Measurements from ENCODE around the gene EIF4EBP3.

The EIF4EBP3 gene

DNA sequence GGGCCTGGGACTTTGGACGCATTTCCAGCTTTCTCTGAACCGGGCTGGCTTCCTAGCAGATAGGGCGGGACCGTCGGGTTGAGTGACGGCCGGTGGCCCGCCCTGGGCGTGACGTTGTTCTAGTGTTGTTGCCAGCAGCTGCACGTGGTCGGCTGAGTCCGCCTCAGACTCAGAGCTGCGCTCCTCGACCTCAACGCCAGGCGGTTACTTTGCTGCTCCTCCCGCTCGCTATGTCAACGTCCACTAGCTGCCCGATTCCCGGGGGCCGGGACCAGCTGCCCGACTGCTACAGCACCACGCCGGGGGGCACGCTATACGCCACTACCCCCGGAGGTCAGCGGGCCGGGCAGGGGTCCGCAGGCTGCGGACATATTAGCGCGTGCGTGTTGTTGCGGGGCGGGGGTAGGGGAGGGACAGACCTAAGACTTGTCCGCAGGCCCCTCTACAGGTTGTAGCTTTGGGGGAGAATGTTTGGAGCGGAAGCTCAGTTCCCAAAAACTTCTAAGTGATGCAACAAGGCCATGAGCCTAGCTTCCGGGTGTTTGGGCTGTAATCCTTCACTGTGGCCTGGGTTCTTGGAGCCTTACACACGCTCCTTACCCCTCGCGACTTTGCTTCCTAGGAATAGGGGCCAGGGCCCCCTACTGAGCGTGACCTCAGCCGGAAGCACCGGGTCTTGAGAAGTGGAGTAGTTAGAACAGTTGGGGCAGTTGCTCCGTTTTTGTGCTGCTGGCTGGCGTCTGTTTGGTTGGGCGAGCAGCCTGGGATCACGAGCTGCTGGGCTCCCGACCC, at the start of gene EIF4EBP3:
EIF4EBP3 (plus strand) TSS at position 155 of the 792 bp plus-strand sequence; CDS start at position 231, 76 bp downstream.
- peak; percentile 71 for DNase-seq

DNA sequence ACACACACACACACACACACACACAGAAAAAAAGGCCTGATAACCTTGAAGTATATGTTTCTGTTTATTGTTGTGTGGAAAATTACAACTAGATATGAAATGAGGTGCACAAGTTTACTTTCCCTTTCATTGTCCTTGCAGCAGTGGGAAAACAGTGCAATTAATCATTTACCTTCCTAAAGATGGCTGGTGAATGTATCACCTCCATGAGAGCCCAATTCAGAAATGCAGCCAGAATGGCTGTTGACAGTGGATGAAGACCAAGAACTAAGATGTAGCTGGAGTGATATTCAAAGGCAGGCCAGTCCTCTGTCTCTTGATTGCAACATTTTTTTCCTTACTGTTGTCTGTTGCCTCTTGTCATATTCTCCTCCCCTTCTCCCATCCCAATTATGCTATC, 49.6 kb upstream of the EIF4EBP3 start:
- no peak for DNase-seq

DNA sequence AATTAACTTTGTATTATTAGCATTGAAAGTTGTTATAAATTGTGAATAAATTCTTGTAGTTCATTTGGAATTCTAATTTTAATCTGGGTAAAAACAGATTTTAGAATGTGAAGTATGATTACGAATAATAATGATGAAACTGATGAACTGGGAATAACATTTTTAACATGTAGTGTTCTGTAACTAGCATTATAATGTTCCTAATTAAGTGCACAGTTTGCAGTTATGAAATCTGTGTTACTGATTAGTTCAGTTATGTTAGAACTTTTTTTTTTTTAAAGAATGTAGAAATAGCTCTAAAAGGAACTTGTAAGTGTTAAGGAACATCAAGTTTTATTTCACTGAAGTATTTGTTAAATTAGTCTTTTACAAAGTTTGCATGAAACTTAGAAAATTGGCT, 48.9 kb upstream of the EIF4EBP3 start:
- no peak for DNase-seq

DNA sequence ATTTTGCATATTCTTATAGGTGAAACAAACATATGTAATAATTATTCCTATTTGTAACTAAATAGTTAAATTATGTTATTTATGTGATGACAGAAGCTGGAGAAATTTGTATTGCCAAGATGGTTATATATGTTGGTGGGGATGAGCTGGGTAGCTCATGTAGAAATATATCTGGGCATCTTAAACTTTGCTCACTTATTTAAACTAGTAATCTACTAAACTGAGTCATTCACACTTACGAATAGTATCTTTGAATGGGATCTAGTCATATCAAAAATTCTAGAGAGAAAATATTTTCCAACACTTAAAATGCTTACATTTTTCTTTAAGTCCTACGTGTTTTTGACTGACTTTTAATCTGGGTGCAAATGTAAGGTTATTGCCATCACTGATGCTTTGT, 44.6 kb upstream of the EIF4EBP3 start:
- no peak for DNase-seq

DNA sequence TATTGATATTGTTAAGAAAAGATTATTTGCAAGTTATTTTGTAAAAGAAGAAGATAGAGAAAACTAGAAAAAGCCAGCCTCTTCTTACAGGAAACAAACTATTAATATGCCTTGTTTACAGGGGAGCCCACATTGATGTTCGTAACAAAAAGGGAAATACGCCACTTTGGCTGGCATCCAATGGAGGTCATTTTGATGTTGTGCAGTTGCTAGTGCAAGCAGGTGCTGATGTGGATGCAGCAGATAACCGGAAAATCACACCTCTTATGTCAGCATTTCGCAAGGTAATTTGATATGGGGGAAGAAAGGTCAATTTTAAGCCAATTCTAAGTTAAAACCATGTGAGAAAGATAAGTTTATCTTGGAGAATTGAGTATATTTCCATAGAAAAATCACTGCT, 37.6 kb upstream of the EIF4EBP3 start:
- peak; percentile 34 for DNase-seq

DNA sequence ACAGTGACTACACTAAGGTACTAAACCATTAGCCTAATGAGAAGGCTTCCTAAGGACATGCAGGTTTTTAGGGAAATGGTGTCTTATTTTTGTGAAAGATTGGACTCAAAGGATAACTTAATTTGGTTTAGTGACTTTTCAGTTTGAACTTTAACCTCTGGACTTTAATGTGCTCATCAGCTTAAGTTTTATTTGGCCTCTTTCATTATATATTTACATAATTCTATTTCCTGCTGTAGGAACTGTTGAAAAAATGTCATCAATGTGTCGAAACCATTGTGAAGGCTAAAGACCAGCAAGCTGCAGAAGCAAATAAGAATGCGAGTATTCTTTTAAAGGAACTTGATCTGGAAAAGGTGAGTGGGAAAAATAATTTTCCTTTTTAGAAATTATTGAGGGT, 34.3 kb upstream of the EIF4EBP3 start:
- no peak for DNase-seq

DNA sequence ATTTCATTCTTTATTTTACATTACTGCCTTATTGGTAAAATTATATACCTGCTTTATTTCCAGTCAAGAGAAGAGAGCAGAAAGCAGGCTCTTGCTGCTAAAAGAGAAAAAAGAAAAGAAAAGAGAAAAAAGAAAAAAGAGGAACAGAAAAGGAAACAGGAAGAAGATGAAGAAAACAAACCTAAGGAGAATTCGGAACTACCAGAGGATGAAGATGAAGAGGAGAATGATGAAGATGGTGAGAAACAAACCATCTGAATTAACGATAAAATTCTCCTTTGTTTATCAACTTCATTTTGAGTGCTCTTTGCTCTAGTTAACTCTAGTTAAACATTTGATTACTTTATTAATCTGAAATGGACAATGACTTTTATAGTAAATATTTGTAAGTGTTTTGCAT, 23.5 kb upstream of the EIF4EBP3 start:
- no peak for DNase-seq

DNA sequence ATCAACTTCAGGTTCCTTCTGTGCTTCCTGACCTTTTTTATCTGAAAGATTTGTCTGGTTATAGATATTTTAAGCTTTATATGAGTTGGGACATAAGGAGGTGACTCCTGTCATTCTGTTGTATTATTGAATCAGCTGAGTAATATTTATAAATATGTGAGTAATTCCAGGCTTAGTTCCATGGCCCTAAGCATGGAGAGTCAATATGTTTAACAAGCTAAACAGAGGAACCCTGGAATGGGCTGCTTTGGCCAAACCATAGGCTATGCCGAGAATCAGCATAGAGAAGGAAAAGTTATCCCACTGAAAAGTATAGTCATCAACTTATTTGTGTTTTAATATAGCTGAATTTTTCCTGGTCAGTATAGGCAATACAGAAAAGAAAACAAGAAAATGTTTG, 7.2 kb upstream of the EIF4EBP3 start:
- DNase-seq: no peak

DNA sequence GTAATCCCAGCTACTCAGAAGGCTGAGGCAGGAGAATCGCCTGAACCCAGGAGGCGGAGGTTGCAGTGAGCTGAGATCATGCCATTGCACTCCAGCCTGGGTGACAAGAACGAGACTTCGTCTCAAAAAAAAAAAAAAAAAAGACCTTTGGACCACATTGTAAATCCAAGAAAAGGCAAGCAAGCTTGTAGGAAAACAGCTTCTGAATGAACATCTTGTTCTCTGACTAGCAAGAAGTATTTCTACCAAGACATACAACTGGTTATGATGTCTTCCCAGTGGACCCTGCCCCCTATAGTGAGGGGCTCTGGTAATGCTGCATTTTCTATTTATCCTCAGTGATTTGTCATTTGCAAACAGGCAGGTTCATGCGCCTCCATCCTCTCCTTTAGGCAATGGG, 4.5 kb upstream of the EIF4EBP3 start:
- DNase-seq: no peak

DNA sequence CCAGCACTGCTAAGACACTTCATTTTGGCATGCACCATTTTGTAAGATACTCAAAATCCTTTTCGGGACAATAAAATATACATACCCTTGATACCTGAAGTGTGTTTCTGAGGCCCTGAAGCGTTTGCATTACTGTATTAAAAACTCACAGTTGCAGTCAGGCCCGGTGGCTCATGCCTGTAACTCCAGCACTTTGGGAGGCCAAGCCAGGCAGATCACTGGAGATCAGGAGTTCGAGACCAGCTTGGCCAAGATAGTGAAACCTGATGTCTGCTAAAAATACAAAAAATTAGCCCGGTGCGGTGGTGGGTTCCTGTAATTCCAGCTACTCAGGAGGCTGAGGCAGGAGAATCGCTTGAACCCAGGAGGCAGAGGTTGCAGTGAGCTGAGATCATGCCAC, 2.5 kb upstream of the EIF4EBP3 start:
- DNase-seq: no peak

DNA sequence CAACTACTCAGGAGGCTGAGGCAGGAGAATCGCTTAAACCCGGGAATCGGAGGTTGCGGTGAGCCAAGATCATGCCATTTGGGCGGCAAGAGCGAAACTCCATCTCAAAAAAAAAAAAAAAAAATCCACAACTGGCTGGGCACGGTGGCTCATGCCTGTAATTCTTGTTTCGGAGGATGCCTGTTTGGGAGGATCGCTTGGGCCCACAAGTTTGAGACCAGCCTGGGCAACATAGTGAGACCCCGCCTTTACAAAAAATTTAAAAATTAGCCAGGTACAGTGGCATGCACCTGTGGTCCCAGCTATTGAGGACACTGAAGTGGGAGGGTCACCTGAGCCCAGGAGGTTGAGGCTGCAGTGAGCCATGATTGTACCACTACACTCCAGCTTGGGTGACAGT, 1.9 kb upstream of the EIF4EBP3 start:
- DNase-seq: no peak

DNA sequence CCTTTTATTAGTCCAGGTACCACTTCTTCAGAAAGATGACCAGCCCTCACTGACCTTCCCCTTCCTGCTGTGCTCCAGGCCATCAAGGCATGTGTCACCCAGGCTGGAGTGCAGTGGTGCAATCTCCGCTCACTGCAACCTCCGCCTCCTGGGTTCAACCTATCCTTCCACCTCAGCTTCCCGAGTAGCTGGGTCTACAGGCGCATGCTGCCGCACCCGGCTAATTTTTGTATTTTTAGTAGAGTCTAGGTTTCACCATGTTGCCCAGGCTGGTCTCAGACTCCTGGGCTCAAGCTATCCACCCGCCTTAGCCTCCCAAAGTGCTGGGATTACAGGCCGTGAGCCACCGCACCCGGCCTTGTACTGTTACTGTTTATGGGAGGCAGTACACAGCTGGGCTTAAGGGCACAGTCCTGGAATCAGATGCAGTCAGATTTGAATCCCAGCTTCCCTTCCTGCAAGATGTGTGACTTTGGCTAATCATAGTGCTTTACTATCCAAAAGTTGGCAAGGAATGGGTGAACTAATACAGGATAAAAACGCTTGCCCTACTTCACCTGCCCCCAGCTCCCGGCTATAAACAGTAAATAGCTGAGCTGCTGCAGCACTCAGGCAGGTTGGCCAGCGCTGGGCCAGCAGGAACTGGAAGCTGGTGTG, 483 bp upstream of the EIF4EBP3 start:
- no peak for DNase-seq

DNA sequence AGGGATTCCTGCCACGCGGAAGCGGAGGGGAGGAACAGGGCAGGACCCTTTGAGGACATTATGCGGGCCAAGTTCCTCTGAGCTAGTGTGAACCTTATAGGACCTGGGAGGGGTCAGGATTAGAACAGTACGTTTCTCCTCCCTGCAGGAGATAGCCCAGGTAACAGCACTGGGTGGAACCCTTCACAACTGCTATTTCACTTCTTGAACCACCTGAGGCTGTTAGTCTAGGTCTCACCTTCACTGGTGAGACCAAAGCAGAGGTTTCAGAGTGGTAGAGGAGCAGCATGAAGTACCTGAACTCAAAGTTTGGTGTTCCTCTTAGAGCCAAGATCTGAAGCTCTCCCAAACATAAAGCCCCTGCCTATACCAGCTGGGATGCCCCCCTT, 832 bp downstream of the EIF4EBP3 start:
- no peak for DNase-seq

DNA sequence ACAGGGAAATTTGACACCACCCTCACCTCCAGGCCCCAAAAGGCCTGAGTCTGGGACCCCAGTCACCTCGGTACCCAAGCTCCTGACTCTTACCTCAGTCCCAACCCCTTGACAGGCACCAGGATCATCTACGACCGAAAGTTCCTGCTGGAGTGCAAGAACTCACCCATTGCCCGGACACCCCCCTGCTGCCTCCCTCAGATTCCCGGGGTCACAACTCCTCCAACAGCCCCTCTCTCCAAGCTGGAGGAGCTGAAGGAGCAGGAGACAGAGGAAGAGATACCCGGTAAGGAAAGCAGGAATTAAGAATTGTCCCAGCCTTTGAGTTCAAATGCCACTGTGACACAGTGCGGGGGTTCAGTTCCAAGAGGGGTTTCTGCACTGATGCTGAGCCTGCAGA, 1.3 kb downstream of the EIF4EBP3 start:
- no peak for DNase-seq

DNA sequence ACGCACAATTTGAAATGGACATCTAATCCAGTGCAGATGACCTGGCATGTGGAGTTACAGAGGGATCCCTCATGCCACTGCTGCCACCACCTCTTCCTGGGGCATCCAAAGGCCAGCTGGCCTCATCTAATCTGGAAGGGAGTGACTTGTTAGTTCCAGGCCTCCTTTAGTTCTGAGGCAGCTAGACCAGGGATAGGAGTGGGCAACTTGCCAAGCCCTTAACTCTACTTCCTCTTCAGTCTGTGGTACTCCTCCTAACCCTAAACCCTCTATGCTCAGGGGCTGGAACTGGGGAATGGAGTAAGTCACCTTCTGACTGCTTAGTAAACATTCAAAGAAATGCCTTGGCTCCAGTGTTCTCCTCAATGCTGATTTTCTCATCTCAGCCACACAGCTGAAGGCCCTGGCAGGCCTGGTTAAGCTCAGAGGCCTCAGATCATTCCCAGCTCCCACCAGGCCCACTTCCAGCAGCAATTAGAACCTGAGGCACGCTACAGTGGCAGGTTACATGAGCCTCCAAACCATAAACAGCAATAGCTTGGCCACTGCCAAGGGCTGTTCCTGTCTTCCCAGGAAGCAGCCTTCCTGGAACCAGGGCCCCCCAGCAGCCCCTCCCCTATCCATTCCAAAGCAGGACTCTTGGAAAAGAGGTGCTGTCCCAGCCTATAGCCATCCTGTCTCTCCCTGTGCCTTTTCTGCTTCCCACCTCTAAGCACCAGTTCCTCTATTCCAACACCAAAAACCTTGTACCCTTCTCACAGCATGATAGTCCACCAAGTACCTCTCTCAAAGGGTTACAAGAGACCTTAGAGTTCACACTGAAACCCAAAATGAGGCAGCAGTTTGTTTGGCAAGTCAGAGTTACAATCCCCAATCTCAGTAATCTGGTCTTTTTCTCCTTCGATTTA, 2.0 kb downstream of the EIF4EBP3 start:
- DNase-seq: no peak

DNA sequence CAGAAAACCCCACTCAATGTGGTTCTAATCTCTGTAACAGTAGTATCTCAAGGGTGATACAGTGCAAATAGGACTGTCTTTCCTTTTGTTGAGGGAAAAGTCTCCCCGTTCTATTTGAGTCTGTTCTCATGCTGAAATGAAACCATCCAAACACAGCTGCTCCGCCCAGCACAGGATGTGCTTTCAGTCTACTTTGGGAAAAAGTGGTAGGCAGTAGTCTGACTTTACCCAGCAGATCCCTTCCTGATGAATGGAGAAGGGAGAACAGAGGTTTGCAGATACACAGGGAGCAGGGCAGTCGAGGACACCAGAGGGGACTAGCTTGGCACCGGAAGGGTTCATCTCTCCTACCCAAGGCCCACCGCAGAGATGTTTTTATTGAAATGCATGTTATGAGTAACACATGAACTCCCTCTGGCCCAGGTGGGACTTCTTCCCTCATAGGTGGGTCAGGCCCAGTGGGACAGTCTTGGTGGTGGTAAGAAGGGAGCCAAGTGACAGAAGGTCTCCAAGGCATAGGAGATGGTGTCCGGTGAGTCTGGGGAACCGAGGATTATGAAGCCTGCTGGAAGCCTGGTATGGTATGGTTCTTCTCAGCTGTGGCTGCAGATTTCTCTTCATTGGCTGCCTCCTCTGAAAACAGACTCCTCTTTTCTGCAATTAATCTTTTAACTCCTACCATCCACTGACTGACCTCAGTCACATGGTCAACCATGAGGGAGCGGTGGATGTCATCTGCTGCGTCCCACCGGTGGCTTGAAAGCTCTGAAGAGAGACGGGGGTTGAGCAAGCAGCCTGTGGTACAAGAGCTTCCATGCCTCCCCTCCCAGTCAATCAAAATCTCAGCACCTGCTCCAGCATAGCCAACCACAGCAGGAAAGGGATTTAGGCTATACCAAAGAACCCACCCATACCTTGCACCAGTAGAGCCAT, 3.0 kb downstream of the EIF4EBP3 start:
- no peak for DNase-seq

DNA sequence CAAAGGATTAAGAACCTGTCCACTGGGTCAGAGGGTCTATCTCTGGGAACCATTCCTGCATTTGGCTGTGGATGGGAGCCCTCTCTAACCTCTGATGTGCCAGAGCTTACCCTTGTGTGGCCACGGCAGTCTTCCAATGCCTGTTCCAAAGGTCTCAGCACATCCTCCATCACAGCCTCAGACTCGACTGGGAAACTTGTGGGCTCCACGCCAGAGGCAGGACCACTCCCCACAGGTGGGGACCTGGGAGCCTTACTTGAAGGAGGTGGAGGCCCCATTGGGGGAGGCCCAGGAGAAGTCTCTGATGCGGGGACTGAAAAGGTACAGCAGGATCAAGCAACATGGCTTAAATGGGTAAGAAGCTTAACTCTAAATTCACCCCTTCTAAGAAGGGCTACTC, 4.4 kb downstream of the EIF4EBP3 start:
- no peak for DNase-seq

DNA sequence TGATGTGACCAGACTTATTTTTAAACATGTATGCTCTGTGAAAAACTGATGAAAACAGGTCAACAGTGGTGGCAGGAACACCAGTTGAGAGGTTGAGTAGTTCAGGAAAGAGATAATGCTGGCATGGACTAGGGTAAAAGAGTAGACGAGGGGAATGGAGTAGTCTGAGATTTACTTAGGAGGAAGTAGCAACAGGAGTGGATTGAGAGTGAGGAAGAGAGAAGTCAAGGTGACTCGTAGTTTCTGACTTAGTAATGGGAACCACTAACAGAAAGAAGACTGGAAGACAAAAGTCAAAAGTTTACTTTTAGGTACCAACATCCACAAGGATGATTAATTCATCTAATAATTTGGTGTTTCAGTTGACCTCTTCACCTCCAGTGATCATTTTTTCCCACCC, 6.2 kb downstream of the EIF4EBP3 start:
- no peak for DNase-seq

DNA sequence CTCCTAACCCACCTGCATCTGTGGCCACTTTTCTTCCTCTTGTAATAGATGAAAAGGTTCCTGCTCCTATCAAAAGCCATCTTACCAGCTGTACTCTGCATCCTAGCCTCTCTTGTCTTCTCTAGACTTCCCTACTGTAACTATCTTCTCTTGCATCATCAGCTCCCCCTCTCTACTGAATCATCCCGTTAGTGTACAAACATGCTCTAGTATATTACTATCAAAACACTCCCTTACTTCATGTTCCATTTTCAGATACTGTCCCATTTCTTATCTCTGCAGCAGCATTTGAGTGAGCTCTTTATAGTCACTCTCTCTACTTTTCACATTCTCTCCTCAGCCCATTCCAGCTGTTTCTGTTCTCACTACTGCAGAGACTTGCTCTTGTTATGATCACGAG, 7.0 kb downstream of the EIF4EBP3 start:
- DNase-seq: no peak

DNA sequence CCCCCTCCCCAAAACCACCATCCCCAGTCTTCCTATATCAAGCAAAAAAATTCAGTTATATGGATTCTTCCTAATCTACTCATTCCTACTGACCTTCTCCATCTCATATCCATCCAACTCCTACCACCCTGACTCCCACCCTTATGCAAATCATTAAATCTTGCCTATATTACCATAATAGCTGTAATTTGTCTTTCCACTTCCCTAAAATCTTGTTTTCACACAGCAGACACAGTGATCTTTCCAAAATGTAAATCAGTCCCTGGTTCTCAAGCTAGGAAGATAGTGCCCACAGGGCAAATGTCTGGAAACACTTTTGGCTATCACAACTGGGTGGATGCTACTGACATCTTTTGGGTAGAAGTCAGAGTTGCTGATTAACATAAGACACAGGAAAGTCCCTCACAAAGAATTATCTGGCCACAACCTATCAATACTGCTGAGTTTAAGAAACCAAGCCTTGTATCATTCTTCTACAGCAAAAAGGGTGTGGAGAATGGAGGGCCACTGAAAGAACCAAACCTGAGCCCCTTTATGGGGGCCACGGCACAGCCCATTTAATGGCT, 8.4 kb downstream of the EIF4EBP3 start:
- DNase-seq: no peak

DNA sequence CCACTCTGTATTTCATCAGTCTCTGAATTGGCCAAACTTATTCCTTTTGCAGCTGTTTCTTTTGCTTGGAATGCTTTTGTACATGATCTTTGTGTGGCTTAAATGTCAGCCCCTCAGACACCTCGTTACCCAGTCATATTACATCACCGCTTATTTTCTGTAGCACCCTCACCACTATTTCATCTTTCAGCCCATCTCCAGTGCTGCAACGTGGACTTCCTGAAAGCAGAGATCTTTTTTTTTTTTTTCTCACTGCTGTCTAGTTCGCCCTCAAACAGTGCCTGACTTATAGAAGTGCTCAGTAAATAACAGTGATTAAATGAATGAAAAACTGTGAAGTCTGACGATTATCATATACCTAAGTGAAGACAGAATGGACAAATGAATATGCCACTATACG, 9.0 kb downstream of the EIF4EBP3 start:
- no peak for DNase-seq

DNA sequence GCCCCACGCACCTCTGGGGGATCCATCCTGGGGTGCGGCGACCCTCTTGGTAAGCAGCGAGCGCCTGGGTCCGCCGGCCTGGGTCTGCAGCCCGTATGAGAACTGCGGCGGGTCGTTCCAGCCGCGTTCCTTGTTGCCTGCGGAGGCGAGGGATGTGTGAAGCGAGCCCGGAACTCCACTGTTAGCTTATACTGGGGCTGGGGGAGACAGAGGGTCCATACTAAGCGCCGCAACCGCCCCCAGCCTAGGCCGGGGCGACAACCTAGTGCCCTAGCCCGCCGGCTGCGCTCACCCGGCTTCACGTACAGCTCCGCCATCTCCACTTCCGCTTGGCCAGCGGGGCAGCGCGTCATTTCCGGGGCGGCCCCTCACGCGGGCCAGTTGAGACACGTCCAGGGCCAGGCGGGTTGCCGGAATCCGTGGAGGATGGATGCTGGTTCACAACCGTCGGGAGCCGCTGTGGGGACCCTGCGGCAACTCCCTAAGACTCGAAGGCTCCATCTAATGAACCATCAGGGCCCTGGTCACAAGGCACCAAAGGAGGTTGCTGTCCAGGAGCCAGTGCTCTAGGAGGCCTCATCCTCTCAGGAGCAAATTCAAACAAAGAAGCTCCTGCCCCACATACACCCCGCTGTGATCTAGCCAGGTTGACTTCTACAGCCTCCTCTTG, 9.8 kb downstream of the EIF4EBP3 start, which contains the start of gene SRA1:
SRA1 (minus strand) TSS at position 338 of the 670 bp plus-strand sequence; CDS start at position 317, 21 bp downstream.
- peak; percentile 74 for DNase-seq

All from NCI-H1105 treated with DMSO at 0.1 percent for 48 hours (cell line).